ENCODE data around the gene HOXD12.

HOXD12 gene

DNA sequence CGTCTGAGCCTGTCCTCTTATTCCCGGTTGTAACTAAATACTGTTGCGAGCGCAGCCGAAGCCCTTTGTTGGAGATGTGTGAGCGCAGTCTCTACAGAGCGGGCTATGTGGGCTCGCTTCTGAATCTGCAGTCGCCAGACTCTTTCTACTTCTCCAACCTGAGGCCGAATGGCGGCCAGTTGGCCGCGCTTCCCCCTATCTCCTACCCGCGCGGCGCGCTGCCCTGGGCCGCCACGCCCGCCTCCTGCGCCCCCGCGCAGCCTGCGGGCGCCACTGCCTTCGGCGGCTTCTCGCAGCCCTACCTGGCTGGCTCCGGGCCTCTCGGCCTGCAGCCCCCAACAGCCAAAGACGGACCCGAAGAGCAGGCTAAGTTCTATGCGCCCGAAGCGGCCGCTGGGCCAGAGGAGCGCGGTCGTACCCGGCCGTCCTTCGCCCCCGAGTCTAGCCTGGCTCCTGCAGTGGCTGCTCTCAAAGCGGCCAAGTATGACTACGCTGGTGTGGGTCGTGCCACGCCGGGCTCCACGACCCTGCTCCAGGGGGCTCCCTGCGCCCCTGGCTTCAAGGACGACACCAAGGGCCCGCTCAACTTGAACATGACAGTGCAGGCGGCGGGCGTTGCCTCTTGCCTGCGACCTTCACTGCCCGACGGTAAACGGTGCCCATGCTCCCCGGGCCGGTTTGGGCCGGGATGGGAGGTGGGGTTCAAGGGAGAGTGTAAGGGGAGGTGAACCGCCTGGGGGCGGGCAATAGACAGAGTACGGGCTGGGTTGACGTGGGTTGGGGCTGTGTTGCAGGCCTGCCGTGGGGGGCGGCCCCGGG lies at the start of gene HOXD12:
TSS of gene HOXD12 (plus strand) at position 68 of the 819 bp plus-strand sequence. CDS start at position 75, 7 bp downstream.
- no peak for DNase-seq

- no peak for DNase-seq
Observed at GRCh38 chr2:176056406-176056805, 43.2 kb upstream of the HOXD12 start.

DNA sequence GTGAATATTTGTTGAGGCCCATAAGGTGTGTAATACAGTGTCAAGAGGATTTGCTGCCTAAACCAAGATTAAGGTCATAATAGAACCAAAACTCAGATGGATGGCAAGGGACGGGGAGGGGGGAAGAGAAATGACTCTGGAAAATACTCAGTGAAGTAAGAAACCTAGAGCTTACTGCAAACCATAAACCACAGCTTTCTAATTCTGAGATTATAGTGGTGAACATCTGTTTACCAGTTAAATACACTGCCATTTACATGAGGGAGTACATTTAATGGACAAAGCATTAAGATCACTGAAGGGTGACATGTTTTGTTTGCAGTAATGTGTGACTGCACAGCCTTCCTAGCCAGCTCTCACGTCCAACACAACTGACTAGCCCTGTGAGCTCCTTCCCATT lies 35.6 kb upstream of the HOXD12 start:
- DNase-seq, result no peak

DNA sequence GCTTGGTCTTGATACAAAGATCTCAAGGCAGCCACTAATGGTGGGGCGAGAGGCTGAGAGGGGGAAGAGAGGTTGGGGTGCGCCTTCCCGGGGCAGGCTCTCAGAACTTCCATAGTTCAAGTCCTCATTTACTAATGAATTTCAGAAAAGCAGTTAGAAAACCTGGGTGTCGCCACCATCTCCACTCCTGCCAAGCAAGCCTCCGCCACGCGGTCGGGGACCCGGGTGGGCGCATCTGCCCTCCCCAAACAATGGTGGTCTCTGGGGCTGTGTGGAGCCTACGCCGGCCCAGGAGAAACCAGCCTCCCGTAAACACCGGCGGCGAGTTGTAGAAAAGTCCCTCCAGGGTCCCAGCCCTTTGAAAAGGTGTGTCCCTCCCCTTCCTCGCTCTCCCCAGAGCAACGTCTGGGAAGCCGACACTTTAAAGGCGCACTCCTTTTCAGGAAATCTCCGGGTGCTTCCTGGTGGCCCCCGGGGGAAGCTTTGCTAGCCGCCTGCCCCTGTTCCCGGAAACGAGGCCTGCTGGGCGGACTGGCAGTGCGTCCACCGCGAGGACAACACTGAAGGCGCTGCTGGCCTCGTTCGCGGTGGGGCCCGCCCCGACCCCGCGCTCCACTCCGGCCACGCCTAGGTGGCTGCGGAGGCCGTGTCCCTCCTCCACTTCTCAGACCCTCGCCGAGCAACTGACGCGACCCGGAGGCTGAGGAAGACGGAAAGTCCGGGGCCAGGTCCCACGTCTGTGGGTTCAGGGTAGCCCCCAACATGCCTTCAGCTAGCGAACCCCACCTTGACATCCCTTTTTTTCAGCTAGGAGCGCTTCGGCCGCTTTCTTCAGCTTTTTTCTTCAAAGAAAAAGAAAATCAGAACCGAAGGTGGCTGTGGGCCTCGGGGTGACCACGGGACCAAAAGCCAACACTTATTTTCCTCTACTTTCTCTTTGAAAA lies 32.7 kb upstream of the HOXD12 start:
- no peak for DNase-seq

DNA sequence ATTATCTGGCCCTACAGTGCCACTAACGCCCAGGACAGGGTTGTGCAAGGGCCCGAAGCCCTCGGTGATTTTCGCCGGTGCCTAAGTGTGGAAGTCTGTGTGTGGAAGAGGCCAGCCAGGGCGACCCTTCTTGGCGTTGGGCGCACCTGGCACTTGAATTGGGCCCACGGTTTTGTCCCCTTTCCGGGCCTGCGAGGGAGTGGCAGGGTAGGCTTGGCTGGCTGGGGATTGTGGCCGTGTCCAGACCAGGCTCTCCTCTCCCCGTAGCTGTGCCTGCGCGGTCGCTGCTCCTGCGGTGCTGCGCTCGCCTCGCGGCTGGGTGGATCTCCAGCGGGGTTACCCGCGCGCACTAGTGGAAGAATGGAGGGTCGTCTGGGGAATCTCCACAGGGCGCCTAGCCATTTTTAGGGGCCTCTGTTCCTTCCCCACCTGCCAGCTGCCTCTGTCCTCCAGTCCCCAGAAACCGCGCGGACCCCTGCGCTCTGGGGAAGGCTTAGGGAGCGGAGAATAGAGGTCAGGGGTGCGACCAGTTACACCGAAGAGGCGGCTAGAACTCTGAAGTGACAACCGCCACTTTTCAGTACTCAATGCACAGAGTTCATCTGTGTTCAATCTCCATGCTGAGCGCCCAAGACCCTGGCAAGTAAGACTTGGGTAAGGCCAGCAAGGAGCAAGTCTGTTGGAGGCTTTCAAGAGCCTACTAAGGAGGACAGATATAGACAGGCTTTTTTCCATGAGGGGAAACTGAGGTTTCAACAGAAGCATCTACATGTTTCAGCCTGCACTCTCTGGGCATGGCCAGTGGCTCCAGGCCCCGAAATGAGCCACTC lies 31.8 kb upstream of the HOXD12 start:
- no peak for DNase-seq

DNA sequence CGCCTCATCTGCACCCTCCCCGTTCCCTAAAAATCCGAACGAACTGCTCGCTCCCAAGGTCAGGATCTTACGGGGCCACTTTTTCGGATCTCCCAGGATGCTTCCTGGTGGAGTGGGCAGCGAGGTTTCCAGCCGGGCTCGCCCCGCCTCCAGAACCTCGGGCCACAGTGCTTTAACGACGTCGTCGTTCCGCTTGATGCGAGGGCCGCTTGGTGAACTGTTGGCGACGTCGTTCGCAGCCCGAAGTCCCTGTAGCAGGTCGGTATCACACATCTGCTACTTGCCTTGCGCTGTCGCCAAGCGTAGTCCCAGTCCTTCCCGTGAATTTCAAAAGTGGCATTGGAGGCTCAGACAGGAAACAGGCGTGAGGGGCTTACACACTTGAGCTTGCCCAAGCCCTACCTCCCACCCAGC lies 31.2 kb upstream of the HOXD12 start:
- DNase-seq, result no peak

- DNase-seq, result no peak
Observed at GRCh38 chr2:176071330-176072291, 28.0 kb upstream of the HOXD12 start.

GRCh38 chr2:176072292-176072669 lies 27.3 kb upstream of the HOXD12 start:
- no peak for DNase-seq

DNA sequence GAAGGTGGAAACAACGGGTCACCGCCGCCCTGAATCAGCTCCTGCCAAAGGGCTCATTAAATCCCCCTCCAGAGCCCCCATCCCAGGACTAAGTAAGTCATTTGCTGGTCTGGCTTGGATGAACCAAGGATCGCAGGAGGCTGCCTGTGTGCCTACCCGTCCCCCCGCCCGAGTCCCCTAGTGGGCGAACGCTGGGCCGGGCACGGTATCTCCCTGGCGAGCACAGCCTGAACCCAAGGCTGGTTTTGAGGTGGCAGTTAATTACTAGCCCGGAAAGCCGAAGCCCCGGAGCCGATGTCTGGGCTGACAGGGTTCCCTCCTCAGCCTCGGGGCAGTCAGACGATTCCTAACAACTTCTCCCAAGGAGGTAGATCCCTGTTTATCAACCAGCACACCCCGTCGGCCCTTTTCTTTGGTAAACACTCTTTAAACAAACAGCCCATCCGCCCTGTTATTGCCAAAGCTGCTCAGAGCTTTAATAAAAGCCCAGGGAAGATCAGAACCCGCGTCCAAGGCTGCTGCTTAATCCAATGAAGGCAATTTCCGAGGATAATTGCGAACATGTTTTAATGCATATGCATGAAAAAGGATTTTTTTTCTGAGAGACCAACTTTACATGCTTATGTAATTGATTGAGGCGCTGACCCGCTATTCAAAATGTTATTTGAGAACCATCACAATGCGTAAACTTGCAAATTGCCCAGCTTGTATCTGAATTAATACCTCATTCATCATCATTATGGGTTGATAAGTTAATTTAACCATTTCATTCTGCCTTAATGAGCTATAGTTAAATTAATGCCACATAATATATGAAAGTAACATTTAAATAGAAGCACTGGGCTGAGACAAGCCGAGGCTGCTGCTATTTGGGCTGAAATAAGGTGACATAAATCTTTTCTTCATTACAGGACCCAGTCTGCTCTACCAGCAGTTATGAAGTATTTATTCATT lies 26.4 kb upstream of the HOXD12 start:
- no peak for DNase-seq

- no peak for DNase-seq
Observed at GRCh38 chr2:176074919-176075425, 24.6 kb upstream of the HOXD12 start.

- no peak for DNase-seq
Observed at GRCh38 chr2:176075481-176075880, 24.1 kb upstream of the HOXD12 start.

DNA sequence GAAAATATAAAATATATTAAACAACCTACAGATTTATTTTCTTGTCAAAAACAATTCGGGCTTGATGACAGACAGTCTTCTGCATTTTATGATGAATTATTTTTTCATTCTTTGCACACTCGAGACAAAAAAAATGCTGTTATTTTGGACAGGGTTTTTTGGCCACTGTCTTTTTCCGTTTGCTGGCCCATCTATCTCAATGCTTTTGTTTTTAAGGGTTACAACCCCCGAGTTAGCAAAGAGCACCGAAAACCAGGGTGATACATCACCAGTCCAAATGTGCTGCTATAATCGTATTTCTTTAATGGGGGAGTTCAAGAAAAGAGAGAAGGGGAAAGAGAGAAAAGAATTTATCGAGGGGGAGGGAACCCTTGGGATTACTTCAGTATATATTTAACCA lies 23.5 kb upstream of the HOXD12 start:
- DNase-seq, result no peak

DNA sequence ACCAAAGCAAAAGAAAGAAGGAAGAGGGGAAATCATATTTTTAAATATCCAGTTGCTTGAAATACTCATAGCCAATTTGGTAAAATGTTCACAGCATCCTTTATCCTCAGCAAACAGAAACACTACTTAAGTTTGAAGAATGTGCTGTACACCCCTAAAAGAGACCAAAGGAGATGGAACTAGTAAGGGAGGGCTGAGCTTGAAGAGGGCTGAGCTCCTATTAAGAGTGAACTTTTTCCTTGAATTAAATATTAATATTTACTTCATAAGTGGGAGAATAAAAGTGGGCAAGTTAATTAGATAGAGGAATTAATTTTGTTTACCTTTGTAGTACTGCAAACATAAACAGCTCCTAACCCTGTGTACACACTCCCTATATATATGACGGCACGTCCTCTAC lies 22.8 kb upstream of the HOXD12 start:
- no peak for DNase-seq

DNA sequence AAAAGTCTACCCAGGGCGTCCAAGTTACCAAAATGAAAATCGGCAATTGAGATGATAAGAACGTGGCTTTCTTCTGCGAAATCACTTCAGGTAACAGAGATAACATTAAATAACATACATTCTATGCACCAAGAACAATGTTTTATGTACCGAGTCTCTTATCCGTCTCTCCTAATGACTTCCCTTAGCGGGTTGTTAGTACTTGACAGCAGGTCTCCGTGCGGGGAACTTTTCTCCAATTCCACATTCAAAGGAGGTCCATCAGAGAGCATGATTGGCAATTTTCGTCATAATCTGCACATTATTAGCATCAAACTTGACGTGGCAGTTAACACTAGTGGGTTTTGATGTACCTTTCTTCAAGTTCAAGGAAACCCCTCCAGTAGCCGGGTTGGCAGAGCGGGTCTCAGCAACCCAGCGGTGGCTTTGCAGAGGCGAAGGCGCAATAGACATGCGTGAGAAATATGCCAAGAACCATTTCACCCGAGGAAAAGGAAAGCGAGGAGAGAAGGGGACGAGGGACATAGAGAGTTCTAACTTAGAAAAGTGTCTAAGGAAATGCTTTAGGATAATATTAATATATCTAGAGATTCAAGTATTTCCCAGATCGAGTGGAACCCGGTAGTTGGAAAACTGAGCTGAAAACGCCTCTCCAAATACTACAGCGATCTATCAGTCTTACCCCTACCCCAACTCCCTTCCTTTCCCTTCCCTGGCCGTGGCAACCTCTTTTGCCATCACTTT lies 20.9 kb upstream of the HOXD12 start:
- no peak for DNase-seq

DNA sequence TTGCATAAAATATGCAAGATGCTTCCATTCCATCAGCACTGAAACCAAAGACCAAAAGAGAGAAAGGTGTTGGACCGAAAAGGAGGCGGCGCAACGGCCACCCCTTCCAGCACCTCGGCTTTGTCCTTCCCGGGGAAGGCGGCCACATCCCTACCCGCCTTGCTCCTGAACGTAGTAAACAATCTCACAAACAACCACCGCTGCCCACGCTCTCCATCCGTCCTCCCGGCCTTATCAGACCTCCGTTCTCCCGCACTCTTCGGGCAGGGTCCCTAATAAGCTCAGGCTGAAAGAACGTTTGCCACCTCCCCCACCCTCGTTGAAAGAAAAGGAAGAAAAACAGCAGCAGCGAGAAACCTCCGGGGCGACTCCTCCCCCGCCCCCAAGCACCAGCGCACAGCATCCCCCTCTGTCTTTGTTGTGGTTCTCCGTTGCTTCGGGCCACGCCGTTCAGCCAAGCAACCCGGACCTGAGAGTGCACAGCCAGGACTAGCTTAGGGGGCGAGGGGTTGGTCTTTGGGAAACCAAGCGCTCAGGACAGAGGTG lies 20.2 kb upstream of the HOXD12 start:
- DNase-seq, result no peak

- DNase-seq, result no peak
Observed at GRCh38 chr2:176079831-176080539, 19.6 kb upstream of the HOXD12 start.

- no peak for DNase-seq
Observed at GRCh38 chr2:176080540-176081375, 18.8 kb upstream of the HOXD12 start.

Data from CD4-positive, alpha-beta T cell treated with Interleukin-1 beta for 1 hour (primary cell).